ENCODE results near the gene FAM170B. TPM values are rescaled to one million over a fixed set of nuclear protein-coding genes. Genes with fewer than 3 reads are reported as not detected.

The FAM170B gene
- total RNA-seq, 1 donor from 2014 or later = not detected

GRCh38 chr10:49160110-49160509 is 26.3 kb upstream of the FAM170B start:
- Mint-ChIP-seq H3K4me3 (ENCODE audit: unreplicated experiment) (no peak overlapping the region), H3K9me3 (ENCODE audit: unreplicated experiment) (no peaks in the 10 kb centered on the region), H3K4me1 (ENCODE audit: unreplicated experiment) (peaks cover 2% of the 10 kb centered on the region), H3K36me3 (ENCODE audit: low read depth, unreplicated experiment) (no peaks in the 10 kb centered on the region), H3K27me3 (ENCODE audit: unreplicated experiment) (no peaks in the 10 kb centered on the region), H3K27ac (ENCODE audit: unreplicated experiment) (no peak overlapping the region)
- TF ChIP-seq CTCF (IDR thresholded peaks at IDR 0.05; ENCODE audit: unreplicated experiment) = no peak
- DNase-seq (ENCODE audit: low spot score) = no peak

GRCh38 chr10:49158915-49159314 is 25.1 kb upstream of the FAM170B start:
- TF ChIP-seq CTCF (IDR thresholded peaks at IDR 0.05; ENCODE audit: unreplicated experiment) = no peak
- Mint-ChIP-seq H3K4me3 (ENCODE audit: unreplicated experiment) (no peak overlapping the region), H3K9me3 (ENCODE audit: unreplicated experiment) (no peaks in the 10 kb centered on the region), H3K27ac (ENCODE audit: unreplicated experiment) (no peak overlapping the region), H3K27me3 (ENCODE audit: unreplicated experiment) (no peaks in the 10 kb centered on the region), H3K36me3 (ENCODE audit: low read depth, unreplicated experiment) (no peaks in the 10 kb centered on the region), H3K4me1 (ENCODE audit: unreplicated experiment) (peaks cover 2% of the 10 kb centered on the region)
- DNase-seq (ENCODE audit: low spot score) = no peak

GRCh38 chr10:49158404-49158803 is 24.6 kb upstream of the FAM170B start:
- no peak for DNase-seq (ENCODE audit: low spot score)
- no peaks in the 10 kb centered on the region for H3K36me3 Mint-ChIP-seq (ENCODE audit: low read depth, unreplicated experiment)
- no peak overlapping the region for H3K27ac Mint-ChIP-seq (ENCODE audit: unreplicated experiment)
- peaks cover 2% of the 10 kb centered on the region for H3K4me1 Mint-ChIP-seq (ENCODE audit: unreplicated experiment)
- H3K27me3 Mint-ChIP-seq (ENCODE audit: unreplicated experiment) = peaks cover 1% of the 10 kb centered on the region
- no peaks in the 10 kb centered on the region for H3K9me3 Mint-ChIP-seq (ENCODE audit: unreplicated experiment)
- TF ChIP-seq CTCF (IDR thresholded peaks at IDR 0.05; ENCODE audit: unreplicated experiment) = no peak
- no peak overlapping the region for H3K4me3 Mint-ChIP-seq (ENCODE audit: unreplicated experiment)

- TF ChIP-seq CTCF (IDR thresholded peaks at IDR 0.05; ENCODE audit: unreplicated experiment) = no peak
- Mint-ChIP-seq H3K36me3 (ENCODE audit: low read depth, unreplicated experiment) (no peaks in the 10 kb centered on the region), H3K9me3 (ENCODE audit: unreplicated experiment) (no peaks in the 10 kb centered on the region), H3K4me1 (ENCODE audit: unreplicated experiment) (peaks cover 2% of the 10 kb centered on the region), H3K27me3 (ENCODE audit: unreplicated experiment) (peaks cover 1% of the 10 kb centered on the region), H3K27ac (ENCODE audit: unreplicated experiment) (no peak overlapping the region), H3K4me3 (ENCODE audit: unreplicated experiment) (no peak overlapping the region)
- no peak for DNase-seq (ENCODE audit: low spot score)
Measured at GRCh38 chr10:49157229-49157628, 23.4 kb upstream of the FAM170B start.

GRCh38 chr10:49154641-49155040 is 20.8 kb upstream of the FAM170B start:
- no peak for TF ChIP-seq CTCF (IDR thresholded peaks at IDR 0.05; ENCODE audit: unreplicated experiment)
- Mint-ChIP-seq H3K27ac (ENCODE audit: unreplicated experiment) (no peak overlapping the region), H3K4me3 (ENCODE audit: unreplicated experiment) (no peak overlapping the region), H3K27me3 (ENCODE audit: unreplicated experiment) (peaks cover 1% of the 10 kb centered on the region), H3K36me3 (ENCODE audit: low read depth, unreplicated experiment) (no peaks in the 10 kb centered on the region), H3K9me3 (ENCODE audit: unreplicated experiment) (no peaks in the 10 kb centered on the region), H3K4me1 (ENCODE audit: unreplicated experiment) (peaks cover 2% of the 10 kb centered on the region)
- no peak for DNase-seq (ENCODE audit: low spot score)
